H1 (cell line): ENCODE results near the gene FGGY. TPM values are rescaled to one million over a fixed set of nuclear protein-coding genes. Genes with fewer than 3 reads are reported as not detected.

Experiments used
- CTCF ChIA-PET: fragments of 300-600 bp; sonication (Branson Sonifier 250); formaldehyde crosslinking; loops from one replicate; lab custom pipeline; 2021; ENCODE audit not compliant: partially characterized antibody; lab: Charles Lee
- POLR2A ChIA-PET: fragments of 300-600 bp; sonication (Branson Sonifier 250); formaldehyde crosslinking; loops from one replicate; lab custom pipeline; 2021; ENCODE audit warnings: inconsistent platforms; ENCODE audit not compliant: partially characterized antibody; lab: Charles Lee
- DNase-seq, 2 experiments: peaks; one replicate each; pipeline versions ENCODE4 v3.0.0 to v3.0.0-alpha.2; 2010 to 2022; ENCODE audit warnings: low spot score in 2 of 2, low read depth in 1 of 2, mixed read lengths in 1 of 2
- FAIRE-seq: peaks from 2 replicates; lab custom pipeline; 2011; peaks lifted over from hg19 to GRCh38; lab: Jason Lieb, UNC
- H2AFZ ChIP-seq: 2 replicates; pipeline ENCODE4 v1.8.1; 2012; ENCODE audit warnings: low read length, inconsistent platforms
- H2AK5ac ChIP-seq: 2 replicates; pipeline ENCODE4 v1.6.1; 2013; ENCODE audit warnings: low read depth, low read length
- H2BK120ac ChIP-seq: replicated peaks from 2 replicates; pipeline ENCODE3; 2013; ENCODE audit warnings: low read depth, low read length, inconsistent platforms
- H2BK12ac ChIP-seq: 2 replicates; pipeline ENCODE4 v1.6.1; 2013; ENCODE audit warnings: low read depth, low read length
- H2BK15ac ChIP-seq: 2 replicates; pipeline ENCODE4 v1.6.1; 2013; ENCODE audit warnings: low read length
- H2BK20ac ChIP-seq: 2 replicates; pipeline ENCODE4 v1.6.1; 2013; ENCODE audit warnings: low read length
- H2BK5ac ChIP-seq: 2 replicates; pipeline ENCODE4 v1.6.1; 2013; ENCODE audit warnings: low read depth, low read length
- H3K14ac ChIP-seq: 2 replicates; pipeline ENCODE4 v1.6.1; 2013; ENCODE audit warnings: inconsistent platforms; ENCODE audit not compliant: insufficient read length
- H3K18ac ChIP-seq: 2 replicates; pipeline ENCODE4 v1.6.1; 2013; ENCODE audit warnings: low read length; ENCODE audit errors: extremely low read depth
- H3K23ac ChIP-seq: 2 replicates; pipeline ENCODE4 v1.6.1; 2013; ENCODE audit warnings: inconsistent platforms; ENCODE audit not compliant: insufficient read length
- H3K23me2 ChIP-seq: 2 replicates; pipeline ENCODE4 v1.6.1; 2013; ENCODE audit warnings: low read depth, low read length
- H3K27ac ChIP-seq: 2 replicates; pipeline ENCODE4 v1.6.1; 2011; ENCODE audit warnings: low read depth, low read length, inconsistent platforms
- H3K27me3 ChIP-seq, 4 experiments: replicated peaks in 1 of 4; 1 replicate in 1 of 4; 2 replicates in 3 of 4; pipeline versions ENCODE4 v1.6.1 to v1.8.1; 2011 to 2013; ENCODE audit warnings: low read length in 3 of 4, mild to moderate bottlenecking in 3 of 4, inconsistent platforms in 2 of 4, mixed read lengths in 2 of 4, moderate library complexity in 1 of 4; ENCODE audit not compliant: control insufficient read depth in 3 of 4, insufficient read depth in 3 of 4; ENCODE audit errors: extremely low read depth in 1 of 4
- H3K36me3 ChIP-seq, 4 experiments: 2 replicates each; pipeline versions ENCODE4 v1.6.1 to v1.8.1; 2011 to 2013; ENCODE audit warnings: mild to moderate bottlenecking in 4 of 4, low read length in 3 of 4, moderate library complexity in 2 of 4, control low read depth in 1 of 4, inconsistent platforms in 1 of 4; ENCODE audit not compliant: insufficient read depth in 4 of 4, control insufficient read depth in 2 of 4
- H3K4ac ChIP-seq: replicated peaks from 2 replicates; pipeline ENCODE3; 2013; ENCODE audit warnings: low read length, low read depth, mixed read lengths, inconsistent platforms; ENCODE audit not compliant: insufficient read length
- H3K4me1 ChIP-seq, 4 experiments: replicated peaks in 1 of 4; 1 replicate in 1 of 4; 2 replicates in 3 of 4; pipeline versions ENCODE4 v1.6.1 to v1.8.1; 2011 to 2013; ENCODE audit warnings: low read length in 3 of 4, inconsistent platforms in 2 of 4, mixed read lengths in 1 of 4; ENCODE audit not compliant: insufficient read depth in 4 of 4, control insufficient read depth in 3 of 4
- H3K4me2 ChIP-seq, 2 experiments: 2 replicates each; pipeline versions ENCODE4 v1.6.1 to v1.8.1; 2011 to 2013; ENCODE audit warnings: low read depth in 2 of 2, low read length in 2 of 2, control low read depth in 1 of 2, inconsistent platforms in 1 of 2, mild to moderate bottlenecking in 1 of 2; ENCODE audit not compliant: insufficient read depth in 1 of 2
- H3K4me3 ChIP-seq, 4 experiments: fragments of 200-600, 300-600 bp in 1 of 4; sonication (generic), shearing (Covaris generic), sonication (Bioruptor Twin) in 1 of 4; 2 replicates each; pipeline versions ENCODE4 v1.5.1 to v1.8.1; 2011 to 2016; ENCODE audit warnings: low read length in 4 of 4, low read depth in 3 of 4, control low read depth in 2 of 4, inconsistent platforms in 2 of 4, mild to moderate bottlenecking in 2 of 4, mixed read lengths in 1 of 4, moderate library complexity in 1 of 4; ENCODE audit not compliant: insufficient read depth in 2 of 4; ENCODE audit errors: extremely low read depth in 1 of 4
- H3K56ac ChIP-seq: replicated peaks from 2 replicates; pipeline ENCODE3; 2013; ENCODE audit warnings: low read depth, mild to moderate bottlenecking, mixed read lengths, low read length, inconsistent platforms; ENCODE audit not compliant: insufficient read length
- H3K79me1 ChIP-seq: 2 replicates; pipeline ENCODE4 v1.6.1; 2013; ENCODE audit warnings: low read depth, low read length, control low read depth
- H3K79me2 ChIP-seq, 2 experiments: 2 replicates each; pipeline versions ENCODE4 v1.6.1 to v1.8.1; 2012 to 2013; ENCODE audit warnings: low read length in 2 of 2, mild to moderate bottlenecking in 2 of 2, inconsistent platforms in 1 of 2; ENCODE audit not compliant: insufficient read depth in 2 of 2, control insufficient read depth in 1 of 2
- H3K9ac ChIP-seq, 4 experiments: replicated peaks in 1 of 4; 1 replicate in 1 of 4; 2 replicates in 3 of 4; pipeline versions ENCODE4 v1.6.1 to v1.8.1; 2011 to 2013; ENCODE audit warnings: low read depth in 3 of 4, low read length in 3 of 4, control low read depth in 2 of 4, mild to moderate bottlenecking in 2 of 4, moderate library complexity in 2 of 4, inconsistent platforms in 1 of 4; ENCODE audit errors: extremely low read depth in 1 of 4
- H3K9me3 ChIP-seq, 2 experiments: 2 replicates each; pipeline versions ENCODE4 v1.6.1 to v1.8.1; 2012 to 2013; ENCODE audit warnings: mild to moderate bottlenecking in 2 of 2, moderate library complexity in 2 of 2, control low read depth in 1 of 2, inconsistent platforms in 1 of 2, low read depth in 1 of 2, low read length in 1 of 2, mixed read lengths in 1 of 2; ENCODE audit not compliant: insufficient read depth in 2 of 2
- H4K20me1 ChIP-seq, 2 experiments: replicated peaks in 1 of 2; 2 replicates each; pipeline versions ENCODE3 to v1.8.1; 2011 to 2013; ENCODE audit warnings: inconsistent platforms in 2 of 2, low read length in 2 of 2, mild to moderate bottlenecking in 1 of 2; ENCODE audit not compliant: insufficient read depth in 2 of 2, control insufficient read depth in 1 of 2
- H4K5ac ChIP-seq: 2 replicates; pipeline ENCODE4 v1.6.1; 2013; ENCODE audit warnings: low read length, low read depth, mixed read lengths, inconsistent platforms; ENCODE audit not compliant: insufficient read length
- H4K8ac ChIP-seq: 2 replicates; pipeline ENCODE4 v1.8.0; 2013; ENCODE audit warnings: mild to moderate bottlenecking, moderate library complexity, low read length, inconsistent platforms; ENCODE audit not compliant: insufficient read depth; ENCODE audit errors: extremely low read depth
- H4K91ac ChIP-seq: replicated peaks from 2 replicates; pipeline ENCODE3; 2013; ENCODE audit warnings: low read length, mixed read lengths, inconsistent platforms; ENCODE audit not compliant: insufficient read length
- E2F6 ChIP-seq: IDR thresholded peaks from 2 replicates; pipeline ENCODE4 v1.6.1; 2012; ENCODE audit warnings: inconsistent platforms
- WGBS, 2 experiments: shearing (Covaris generic) in 1 of 2; methylation state at CpG; one replicate each; pipeline versions ENCODE4 v1.1.6 to v1.1.7; 2013 to 2015; ENCODE audit warnings: low lambda C conversion rate in 2 of 2, mixed read lengths in 2 of 2, inconsistent platforms in 1 of 2, low coverage in 1 of 2, missing lambda C conversion rate in 1 of 2; ENCODE audit not compliant: insufficient replicate concordance in 2 of 2, insufficient coverage in 1 of 2, insufficient read length in 1 of 2; ENCODE audit errors: extremely low coverage in 1 of 2, missing lambda C conversion rate in 1 of 2; 5-methylcytosine and 5-hydroxymethylcytosine counted together
- polyA plus RNA-seq, 7 experiments: library from polyadenylated mRNA; depleted of rRNA in 3 of 7; stranded (reverse) in 5 of 7; unstranded in 2 of 7; fragments of >200 nt in 5 of 7; fragments of 200-250 nt in 2 of 7; gene quantifications; 1 replicate in 5 of 7; 2 replicates in 1 of 7; 4 replicates in 1 of 7; pipeline versions ENCODE4 v1.2.1 to v1.2.3, GENCODE V29; 2011 to 2013; ENCODE audit warnings: missing spikeins in 2 of 7, mixed read lengths in 2 of 7
- total RNA-seq: library from RNA; stranded (reverse); fragmentation: NEBNext Ultra II Directional; extraction: Animal tissue kit (Norgen Biotek cat#: 25700); gene quantifications from 2 replicates; pipeline ENCODE4 v1.2.1, GENCODE V29; 2021

The FGGY gene
- total and polyA plus RNA-seq, 2 of the 8 experiments (the other 6 are each of a cell fraction or from before 2014, with no cell fraction given) = 10.3 to 12.5 TPM

GRCh38 chr1:59570524-59570923, 273.6 kb downstream of the FGGY start:
- CTCF ChIA-PET = interaction anchor here (1.2 to 1.9 kb wide), 3 partner anchors 8 to 18 kb away, joined by 3 to 6 read pairs (median 4); no protein-coding TSS in a partner anchor
- FAIRE-seq = no peak
- no peak for TF ChIP-seq E2F6

More at GRCh38 chr1:59570524-59570923, 273.6 kb downstream of the FGGY start:
- Histone ChIP-seq H3K4ac (no peak overlapping the region), H4K8ac (no peak overlapping the region), H2AK5ac (no peak overlapping the region), H3K79me1 (no peaks in the 10 kb centered on the region), H3K27me3 (no peaks in the 10 kb centered on the region), H3K9me3 (peaks cover 0 to 6% of the 10 kb centered on the region in 2 experiments; a peak in 2 of 4 replicates), H2BK20ac (no peak overlapping the region), H2BK12ac (peak overlapping the region; percentile 35; the same call in 1 of the 2 replicates), H3K9ac (no peak overlapping the region), H2BK120ac (no peak overlapping the region), H3K23ac (no peak overlapping the region), H3K18ac (no peak overlapping the region), H2BK15ac (no peak overlapping the region), H3K4me1 (peaks cover 0 to 7% (median 2%) of the 10 kb centered on the region in 4 experiments; a peak in 2 of 7 replicates), H2AFZ (no peak overlapping the region), H3K56ac (no peak overlapping the region), H4K20me1 (no peaks in the 10 kb centered on the region), H3K23me2 (no peaks in the 10 kb centered on the region; the same call in 1 of the 2 replicates), H2BK5ac (no peak overlapping the region), H3K4me3 (no peak overlapping the region), H3K27ac (no peak overlapping the region), H4K5ac (no peak overlapping the region), H3K36me3 (no peaks in the 10 kb centered on the region), H3K4me2 (peak overlapping the region in 1 of 2 experiments; percentile 40; a peak in 1 of 4 replicates), H4K91ac (no peak overlapping the region), H3K14ac (no peak overlapping the region), H3K79me2 (no peaks in the 10 kb centered on the region)
- 85% methylated on average over 3 of the region's 3 CpGs; no CpG with 5 or more reads in 1 of the 2 experiments for WGBS, 2 experiments
- no peak for DNase-seq
- POLR2A ChIA-PET = no interaction called here
